T-cell (primary cell): ENCODE data around the gene CTXN1. TPM values are rescaled to one million over a fixed set of nuclear protein-coding genes. Genes with fewer than 3 reads are reported as not detected.

ENCODE experiments used
- ATAC-seq, 4 experiments: fragments of 200-7000 bp in 3 of 4; fragments of 150-1000 bp in 1 of 4; cut with Tn5 transposase; replicated peaks in 1 of 4; 1 replicate in 3 of 4; 2 replicates in 1 of 4; pipeline ENCODE4 v1.10.0; 2021; ENCODE audit warnings: moderate library complexity in 3 of 4, mild to moderate bottlenecking in 2 of 4, moderate number of reproducible peaks in 1 of 4
- CTCF ChIA-PET, 2 donors: fragments of 300-600 bp; sonication (Branson Sonifier 250); formaldehyde crosslinking; loops; one replicate each; lab custom pipeline; 2022; ENCODE audit warnings: antibody characterized with exemption in 2 of 2; lab: Charles Lee
- POLR2A ChIA-PET, 2 donors: fragments of 300-600 bp; sonication (Branson Sonifier 250); formaldehyde crosslinking; loops; one replicate each; lab custom pipeline; 2022; ENCODE audit warnings: antibody characterized with exemption in 2 of 2; lab: Charles Lee
- DNase-seq, 35 experiments: peaks; one replicate each; pipeline versions ENCODE4 v3.0.0 to v3.0.0-alpha.2; 2013 to 2023
- H3K27ac ChIP-seq: one replicate; pipeline ENCODE4 v1.5.1; 2013; ENCODE audit warnings: low read length
- H3K27me3 ChIP-seq, 2 experiments: replicated peaks in 1 of 2; 1 replicate in 1 of 2; 2 replicates in 1 of 2; pipeline versions ENCODE4 v1.6.1 to v1.7.0; 2013; ENCODE audit warnings: low read length in 1 of 2, mixed read lengths in 1 of 2; ENCODE audit not compliant: control insufficient read depth in 2 of 2, insufficient read depth in 2 of 2; ENCODE audit errors: extremely low read depth in 1 of 2
- H3K36me3 ChIP-seq, 2 donors: 1 replicate in 1 of 2; 2 replicates in 1 of 2; pipeline versions ENCODE4 v1.6.1 to v1.7.0; 2013; ENCODE audit warnings: low read length in 1 of 2; ENCODE audit not compliant: control insufficient read depth in 2 of 2, insufficient read depth in 1 of 2; ENCODE audit errors: extremely low read depth in 1 of 2
- H3K4me1 ChIP-seq, 2 experiments: 1 replicate in 1 of 2; 2 replicates in 1 of 2; pipeline versions ENCODE4 v1.6.1 to v1.7.0; 2013; ENCODE audit warnings: low read length in 2 of 2, mixed read lengths in 1 of 2; ENCODE audit not compliant: insufficient read depth in 2 of 2, control insufficient read depth in 1 of 2; ENCODE audit errors: extremely low read depth in 1 of 2
- H3K4me3 ChIP-seq, 2 donors: 1 replicate in 1 of 2; 2 replicates in 1 of 2; pipeline versions ENCODE4 v1.5.1 to v1.7.0; 2013; ENCODE audit warnings: mild to moderate bottlenecking in 2 of 2, low read length in 1 of 2, moderate library complexity in 1 of 2; ENCODE audit not compliant: control insufficient read depth in 1 of 2; ENCODE audit errors: extremely low read depth in 1 of 2
- H3K9me3 ChIP-seq: 2 replicates; pipeline ENCODE4 v1.7.0; 2013
- H3K27ac Mint-ChIP-seq, 2 donors: one replicate each; pipeline ENCODE4 v1.8.0; 2020 to 2021; ENCODE audit warnings: mild to moderate bottlenecking in 2 of 2, mixed read lengths in 2 of 2
- H3K27me3 Mint-ChIP-seq, 2 donors: one replicate each; pipeline ENCODE4 v1.8.0; 2021 to 2022; ENCODE audit warnings: mixed read lengths in 2 of 2
- H3K36me3 Mint-ChIP-seq: one replicate; pipeline ENCODE4 v1.8.0; 2021; ENCODE audit warnings: mixed read lengths
- H3K4me1 Mint-ChIP-seq, 3 donors: one replicate each; pipeline ENCODE4 v1.8.0; 2020 to 2022; ENCODE audit warnings: mixed read lengths in 3 of 3, mild to moderate bottlenecking in 1 of 3
- H3K4me3 Mint-ChIP-seq, 3 donors: one replicate each; pipeline ENCODE4 v1.8.0; 2020 to 2022; ENCODE audit warnings: mild to moderate bottlenecking in 3 of 3, mixed read lengths in 3 of 3, moderate library complexity in 3 of 3
- H3K9me3 Mint-ChIP-seq, 3 donors: one replicate each; pipeline ENCODE4 v1.8.0; 2020 to 2022; ENCODE audit warnings: mixed read lengths in 3 of 3
- whole genome bisulfite sequencing: methylation state at CpG from one replicate; pipeline ENCODE4 v1.1.5; 2013; ENCODE audit warnings: missing lambda C conversion rate; ENCODE audit not compliant: insufficient coverage; 5-methylcytosine and 5-hydroxymethylcytosine counted together
- total RNA-seq, 35 experiments: library from RNA in 6 of 35; stranded (reverse) in 6 of 35; fragments of 120-200 nt in 1 of 35; gene quantifications; one replicate each; pipeline versions ENCODE4 v1.2.1 to v1.2.4 and lab custom pipeline; 2013 to 2026

CTXN1 gene
- total RNA-seq, 5 donors from 2014 or later (not counting 1 experiment from before 2014, with no cell fraction given) = 0.19 to 0.47 (median 0.30) TPM; not detected in 1

DNA sequence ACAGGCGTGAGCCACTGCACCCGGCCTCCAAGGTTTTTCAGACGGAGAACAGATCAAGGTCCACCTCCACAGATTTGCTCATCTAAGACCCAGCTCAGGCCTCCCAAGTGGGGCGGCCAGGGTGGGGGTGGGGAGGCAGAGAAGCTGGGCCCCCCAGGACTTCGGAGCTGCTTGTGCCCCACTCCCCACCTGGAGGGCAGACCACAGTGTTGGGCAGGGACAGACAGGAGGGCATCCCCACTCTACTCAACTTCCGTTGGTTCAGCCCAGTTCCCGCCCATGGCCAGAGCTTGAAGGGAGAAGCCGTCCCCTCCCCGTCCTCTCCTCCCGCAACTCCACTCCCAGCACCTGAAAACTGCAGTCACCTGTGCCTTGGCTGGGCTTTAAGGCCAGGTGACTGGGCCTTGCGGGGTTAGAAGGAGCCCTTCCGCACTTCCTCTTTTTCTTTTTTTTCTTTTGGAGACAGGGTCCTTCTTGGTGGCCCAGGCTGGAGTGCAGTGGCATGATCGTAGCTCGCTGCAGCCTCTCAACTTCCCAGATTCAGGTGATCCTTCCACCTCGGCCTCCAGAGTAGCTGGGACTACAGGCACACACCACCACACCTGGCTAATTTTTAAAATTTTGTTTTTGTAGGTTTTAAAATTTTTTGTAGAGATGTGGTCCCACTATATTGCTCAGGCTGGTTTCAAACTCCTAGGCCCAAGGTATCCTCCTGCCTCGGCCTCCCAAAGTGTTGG, 38.4 kb downstream of the CTXN1 start:
- Mint-ChIP-seq H3K27me3 (peaks cover 0 to 25% of the 10 kb centered on the region in 2 donors), H3K36me3 (no peaks in the 10 kb centered on the region), H3K4me1 (peaks cover 0 to 3% (median 0%) of the 10 kb centered on the region in 3 donors), H3K4me3 (no peak overlapping the region), H3K27ac (no peak overlapping the region), H3K9me3 (no peaks in the 10 kb centered on the region)
- CTCF ChIA-PET = interaction anchor here in 1 of 2 donors (0.6 kb wide), 1 partner anchor 25 kb away, joined by 4 read pairs; no protein-coding TSS in a partner anchor
- POLR2A ChIA-PET = interaction anchor here in 1 of 2 donors (0.6 kb wide), 1 partner anchor 19 kb away, joined by 5 read pairs; no protein-coding TSS in a partner anchor
- no peak overlapping the region for H3K27ac ChIP-seq
- H3K27me3 ChIP-seq = peaks cover 4 to 48% of the 10 kb centered on the region in 2 experiments
- no peaks in the 10 kb centered on the region for H3K36me3 ChIP-seq
- no peaks in the 10 kb centered on the region for H3K9me3 ChIP-seq
- no peak for ATAC-seq
- peaks cover 2 to 6% of the 10 kb centered on the region in 2 experiments for H3K4me1 ChIP-seq
- H3K4me3 ChIP-seq = no peak overlapping the region
- DNase-seq = no peak
- 66% methylated on average over 7 of the region's 16 CpGs for WGBS

GRCh38 chr19:7885818-7886217, 40.1 kb downstream of the CTXN1 start:
- no peak overlapping the region for H3K4me3 Mint-ChIP-seq
- H3K4me1 Mint-ChIP-seq = peaks cover 0 to 3% (median 0%) of the 10 kb centered on the region in 3 donors
- Histone ChIP-seq H3K4me3 (no peak overlapping the region), H3K9me3 (no peaks in the 10 kb centered on the region), H3K36me3 (no peaks in the 10 kb centered on the region), H3K4me1 (peaks cover 2 to 6% of the 10 kb centered on the region in 2 experiments), H3K27ac (no peak overlapping the region), H3K27me3 (peaks cover 2 to 38% of the 10 kb centered on the region in 2 experiments)
- H3K9me3 Mint-ChIP-seq = no peaks in the 10 kb centered on the region
- H3K27ac Mint-ChIP-seq = no peak overlapping the region
- CTCF ChIA-PET = no interaction called here
- DNase-seq (no peak), ATAC-seq (no peak)
- POLR2A ChIA-PET = no interaction called here
- peaks cover 0 to 19% of the 10 kb centered on the region in 2 donors for H3K27me3 Mint-ChIP-seq
- no peaks in the 10 kb centered on the region for H3K36me3 Mint-ChIP-seq
- 79% methylated on average over 3 of the region's 8 CpGs for WGBS

DNA sequence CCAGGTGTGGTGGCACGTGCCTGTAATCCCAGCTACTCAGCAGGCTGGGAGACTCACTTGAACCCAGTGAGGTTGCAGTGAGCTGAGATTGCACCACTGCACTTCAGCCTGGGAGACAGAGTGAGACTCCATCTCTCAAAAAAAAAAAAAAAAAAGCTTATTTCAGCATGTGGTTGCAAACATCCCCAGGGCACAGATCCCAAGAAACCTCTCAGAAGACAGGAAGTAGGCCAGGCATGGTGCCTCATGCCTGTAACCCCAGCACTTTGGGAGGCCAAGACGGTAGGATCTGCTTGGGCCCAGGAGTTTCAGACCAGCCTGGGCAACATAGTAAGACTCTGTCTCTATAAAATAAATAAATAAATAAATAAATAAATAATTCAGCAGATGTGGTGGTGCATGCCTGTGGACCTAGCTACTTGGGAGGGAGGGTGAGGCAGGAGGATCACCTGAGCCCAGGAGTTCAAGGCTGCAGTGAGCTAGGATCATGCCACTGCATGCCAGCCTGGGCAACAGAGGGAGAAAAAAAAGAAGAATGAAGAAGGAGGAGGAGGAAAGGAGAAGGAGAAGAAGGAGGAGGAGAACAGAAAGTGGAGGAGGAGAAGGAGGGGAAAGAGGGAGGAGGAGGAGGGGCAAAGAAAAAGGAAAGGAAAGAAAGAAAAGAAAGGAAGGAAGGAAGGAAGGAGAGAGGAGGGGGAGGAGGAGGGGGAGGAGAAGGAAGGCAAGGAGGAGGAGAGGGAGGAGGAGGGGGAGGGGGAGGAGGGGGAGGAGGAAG, 42.0 kb downstream of the CTXN1 start:
- H3K9me3 Mint-ChIP-seq = no peaks in the 10 kb centered on the region
- Histone ChIP-seq H3K36me3 (no peaks in the 10 kb centered on the region), H3K27ac (no peak overlapping the region), H3K4me3 (no peak overlapping the region), H3K27me3 (peaks cover 2 to 34% of the 10 kb centered on the region in 2 experiments), H3K9me3 (no peaks in the 10 kb centered on the region), H3K4me1 (peaks cover 2 to 6% of the 10 kb centered on the region in 2 experiments)
- no peak overlapping the region for H3K4me3 Mint-ChIP-seq
- H3K4me1 Mint-ChIP-seq = peaks cover 0 to 3% (median 0%) of the 10 kb centered on the region in 3 donors
- DNase-seq (no peak), ATAC-seq (no peak)
- no peak overlapping the region for H3K27ac Mint-ChIP-seq
- no peaks in the 10 kb centered on the region for H3K36me3 Mint-ChIP-seq
- no CpG with 5 or more reads among the region's 2 CpGs for WGBS
- H3K27me3 Mint-ChIP-seq = peaks cover 0 to 15% of the 10 kb centered on the region in 2 donors
- ChIA-PET CTCF (interaction anchor here in 1 of 2 donors (0.6 kb wide), 1 partner anchor 14 kb away, joined by 3 read pairs; no protein-coding TSS in a partner anchor), POLR2A (interaction anchor here in 1 of 2 donors (0.6 kb wide), 1 partner anchor 51 kb away, joined by 3 read pairs; no protein-coding TSS in a partner anchor)

- Mint-ChIP-seq H3K27me3 (peaks cover 0 to 11% of the 10 kb centered on the region in 2 donors), H3K4me3 (no peak overlapping the region), H3K9me3 (no peaks in the 10 kb centered on the region), H3K27ac (no peak overlapping the region), H3K36me3 (no peaks in the 10 kb centered on the region), H3K4me1 (no peaks in the 10 kb centered on the region)
- Histone ChIP-seq H3K27me3 (peaks cover 0 to 25% of the 10 kb centered on the region in 2 experiments), H3K4me3 (no peak overlapping the region), H3K4me1 (peaks cover 0 to 2% of the 10 kb centered on the region in 2 experiments), H3K36me3 (no peaks in the 10 kb centered on the region), H3K9me3 (no peaks in the 10 kb centered on the region), H3K27ac (no peak overlapping the region)
- no peak for ATAC-seq
- ChIA-PET POLR2A (no interaction called here), CTCF (interaction anchor here (0.6 to 0.7 kb wide), 2 partner anchors 14 to 21 kb away, joined by 3 to 4 read pairs; no protein-coding TSS in a partner anchor)
- 100% methylated on average over 2 of the region's 4 CpGs for WGBS
- DNase-seq = no peak
These were observed 42.8 kb downstream of the CTXN1 start for GRCh38 chr19:7883105-7883504.

GRCh38 chr19:7881910-7882309, 44.0 kb downstream of the CTXN1 start:
- no peaks in the 10 kb centered on the region for H3K9me3 Mint-ChIP-seq
- H3K27me3 Mint-ChIP-seq = peaks cover 0 to 4% of the 10 kb centered on the region in 2 donors
- Histone ChIP-seq H3K4me1 (no peaks in the 10 kb centered on the region), H3K27me3 (peaks cover 0 to 15% of the 10 kb centered on the region in 2 experiments), H3K4me3 (no peak overlapping the region), H3K36me3 (no peaks in the 10 kb centered on the region), H3K27ac (no peak overlapping the region), H3K9me3 (no peaks in the 10 kb centered on the region)
- ChIA-PET POLR2A (no interaction called here), CTCF (interaction anchor here in 1 of 2 donors (0.7 kb wide), 1 partner anchor 21 kb away, joined by 5 read pairs; no protein-coding TSS in a partner anchor)
- no peak overlapping the region for H3K27ac Mint-ChIP-seq
- no peak overlapping the region for H3K4me3 Mint-ChIP-seq
- 87% methylated on average over 1 of the region's 3 CpGs for WGBS
- DNase-seq = no peak
- ATAC-seq = no peak
- no peaks in the 10 kb centered on the region for H3K36me3 Mint-ChIP-seq
- no peaks in the 10 kb centered on the region for H3K4me1 Mint-ChIP-seq

DNA sequence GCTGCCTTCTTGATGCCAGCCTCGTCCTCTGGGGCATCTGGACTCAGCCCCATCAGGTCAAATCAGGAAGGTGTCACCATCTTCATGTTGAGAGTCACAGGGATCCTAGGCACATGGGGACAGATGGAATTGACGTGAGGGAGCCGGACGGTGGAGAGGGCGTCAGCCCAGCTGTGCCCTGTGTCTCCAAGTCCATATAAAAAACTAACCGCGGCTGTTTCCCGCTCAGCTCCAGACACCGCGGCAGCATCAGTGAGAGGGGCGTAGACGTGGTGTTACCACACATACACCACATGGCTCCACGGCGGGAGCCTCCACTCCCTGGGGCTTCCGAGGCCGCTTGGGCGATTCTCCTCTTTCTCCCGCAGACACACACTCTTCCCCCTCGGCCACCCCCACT, 46.1 kb downstream of the CTXN1 start:
- no peak for ATAC-seq
- no peaks in the 10 kb centered on the region for H3K9me3 Mint-ChIP-seq
- WGBS = 96% methylated on average over 9 of the region's 19 CpGs
- H3K4me1 Mint-ChIP-seq = peaks cover 0 to 3% (median under 1%) of the 10 kb centered on the region in 3 donors
- no peak for DNase-seq
- peaks cover 0 to 3% of the 10 kb centered on the region in 2 donors for H3K27me3 Mint-ChIP-seq
- ChIA-PET CTCF (no interaction called here), POLR2A (no interaction called here)
- peaks cover 1 to 2% of the 10 kb centered on the region in 2 experiments for H3K4me1 ChIP-seq
- peaks cover 0 to 10% of the 10 kb centered on the region in 2 experiments for H3K27me3 ChIP-seq
- H3K36me3 ChIP-seq = no peaks in the 10 kb centered on the region
- no peaks in the 10 kb centered on the region for H3K36me3 Mint-ChIP-seq
- H3K27ac ChIP-seq = no peak overlapping the region
- H3K4me3 Mint-ChIP-seq = no peak overlapping the region
- no peak overlapping the region for H3K27ac Mint-ChIP-seq
- H3K9me3 ChIP-seq = no peaks in the 10 kb centered on the region
- H3K4me3 ChIP-seq = no peak overlapping the region
